Stimulated activated CD8-positive, alpha-beta memory T cell treated with anti-CD3 and anti-CD28 coated beads, Interleukin-4, amount 100 ng/mL, for 1 hour (primary cell): ENCODE data around the gene MPG.
"Not testable (repeated sequence)": the region's sequence is repeated elsewhere in the genome, so short reads cannot be mapped to it uniquely, and the experiment has no call there.

Experiments
- DNase-seq, 2 donors: peaks; one replicate each; pipeline ENCODE4 v3.0.0-alpha.2; 2020; ENCODE audit warnings: low read depth in 2 of 2, low spot score in 1 of 2

The MPG gene

GRCh38 chr16:77807-78443 lies at the start of gene MPG:
MPG (plus strand) TSS chr16:78225; CDS start chr16:78310, 85 bp downstream.
- peak; percentile 44 to 69 for DNase-seq

- not testable (repeated sequence) for DNase-seq
These were observed 47.4 kb upstream of the MPG start for GRCh38 chr16:30627-31026.

- DNase-seq: not testable (repeated sequence)
These were observed 44.7 kb upstream of the MPG start for GRCh38 chr16:33154-33876.

- no peak for DNase-seq
These were observed 44.0 kb upstream of the MPG start for GRCh38 chr16:33877-34647.

- DNase-seq: no peak
These were observed 43.4 kb upstream of the MPG start for GRCh38 chr16:34648-34987.

- DNase-seq: no peak
These were observed 42.9 kb upstream of the MPG start for GRCh38 chr16:35011-35677.

- no peak for DNase-seq
These were observed 42.2 kb upstream of the MPG start for GRCh38 chr16:35678-36305.

- DNase-seq: no peak
These were observed 41.6 kb upstream of the MPG start for GRCh38 chr16:36336-36984.

GRCh38 chr16:37511-37910 lies 40.5 kb upstream of the MPG start:
- no peak for DNase-seq

GRCh38 chr16:38206-38605 lies 39.8 kb upstream of the MPG start:
- DNase-seq: not testable (repeated sequence)

GRCh38 chr16:38941-39892 lies 38.8 kb upstream of the MPG start:
- DNase-seq: peak in 1 of 2 donors; percentile 21

GRCh38 chr16:41439-42068 lies 36.5 kb upstream of the MPG start:
- no peak for DNase-seq

- DNase-seq: no peak
These were observed 36.0 kb upstream of the MPG start for GRCh38 chr16:42069-42457.

- no peak for DNase-seq
These were observed 35.3 kb upstream of the MPG start for GRCh38 chr16:42691-43090.

GRCh38 chr16:43294-43693 lies 34.7 kb upstream of the MPG start:
- DNase-seq: no peak

- DNase-seq: no peak
These were observed 33.4 kb upstream of the MPG start for GRCh38 chr16:44655-45054.

- DNase-seq: no peak
These were observed 32.6 kb upstream of the MPG start for GRCh38 chr16:45454-45853.

GRCh38 chr16:46510-46909 lies 31.5 kb upstream of the MPG start:
- DNase-seq: not testable (repeated sequence)

- no peak for DNase-seq
These were observed 30.8 kb upstream of the MPG start for GRCh38 chr16:47234-47633.
